ENCODE measurements around the gene CELF4.

Gene CELF4

GRCh38 chr18:37391156-37391555, 174.4 kb downstream of the CELF4 start:
- TF ChIP-seq, protein P1, sequence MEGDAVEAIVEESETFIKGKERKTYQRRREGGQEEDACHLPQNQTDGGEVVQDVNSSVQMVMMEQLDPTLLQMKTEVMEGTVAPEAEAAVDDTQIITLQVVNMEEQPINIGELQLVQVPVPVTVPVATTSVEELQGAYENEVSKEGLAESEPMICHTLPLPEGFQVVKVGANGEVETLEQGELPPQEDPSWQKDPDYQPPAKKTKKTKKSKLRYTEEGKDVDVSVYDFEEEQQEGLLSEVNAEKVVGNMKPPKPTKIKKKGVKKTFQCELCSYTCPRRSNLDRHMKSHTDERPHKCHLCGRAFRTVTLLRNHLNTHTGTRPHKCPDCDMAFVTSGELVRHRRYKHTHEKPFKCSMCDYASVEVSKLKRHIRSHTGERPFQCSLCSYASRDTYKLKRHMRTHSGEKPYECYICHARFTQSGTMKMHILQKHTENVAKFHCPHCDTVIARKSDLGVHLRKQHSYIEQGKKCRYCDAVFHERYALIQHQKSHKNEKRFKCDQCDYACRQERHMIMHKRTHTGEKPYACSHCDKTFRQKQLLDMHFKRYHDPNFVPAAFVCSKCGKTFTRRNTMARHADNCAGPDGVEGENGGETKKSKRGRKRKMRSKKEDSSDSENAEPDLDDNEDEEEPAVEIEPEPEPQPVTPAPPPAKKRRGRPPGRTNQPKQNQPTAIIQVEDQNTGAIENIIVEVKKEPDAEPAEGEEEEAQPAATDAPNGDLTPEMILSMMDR (IDR thresholded peaks at IDR 0.05; ENCODE audit: extremely low read depth, missing control alignments), result no peak
- DNase-seq (ENCODE audit: low spot score), result no peak

DNA sequence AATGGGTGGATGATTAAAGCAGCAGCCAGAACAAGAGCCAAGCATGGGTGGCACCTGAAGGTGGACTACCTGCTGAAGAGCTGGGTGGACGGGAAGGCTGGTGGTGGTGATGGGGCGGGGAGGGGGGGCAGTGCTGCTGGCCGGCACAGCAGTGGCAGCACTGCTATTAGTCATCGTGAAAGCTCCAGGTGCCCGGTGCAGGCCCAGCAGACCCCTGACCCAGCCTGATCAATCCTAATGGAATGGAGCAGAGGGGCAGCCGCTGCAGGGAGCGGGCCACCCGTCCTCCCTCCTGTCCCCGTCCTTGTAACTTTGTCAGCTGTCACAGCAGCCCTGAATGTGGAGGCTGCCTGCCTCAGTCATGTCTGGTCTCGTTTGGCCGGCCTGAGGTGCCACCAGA, 174.9 kb downstream of the CELF4 start:
- TF ChIP-seq, protein P1 (IDR thresholded peaks at IDR 0.05; ENCODE audit: extremely low read depth, missing control alignments), result no peak

DNA sequence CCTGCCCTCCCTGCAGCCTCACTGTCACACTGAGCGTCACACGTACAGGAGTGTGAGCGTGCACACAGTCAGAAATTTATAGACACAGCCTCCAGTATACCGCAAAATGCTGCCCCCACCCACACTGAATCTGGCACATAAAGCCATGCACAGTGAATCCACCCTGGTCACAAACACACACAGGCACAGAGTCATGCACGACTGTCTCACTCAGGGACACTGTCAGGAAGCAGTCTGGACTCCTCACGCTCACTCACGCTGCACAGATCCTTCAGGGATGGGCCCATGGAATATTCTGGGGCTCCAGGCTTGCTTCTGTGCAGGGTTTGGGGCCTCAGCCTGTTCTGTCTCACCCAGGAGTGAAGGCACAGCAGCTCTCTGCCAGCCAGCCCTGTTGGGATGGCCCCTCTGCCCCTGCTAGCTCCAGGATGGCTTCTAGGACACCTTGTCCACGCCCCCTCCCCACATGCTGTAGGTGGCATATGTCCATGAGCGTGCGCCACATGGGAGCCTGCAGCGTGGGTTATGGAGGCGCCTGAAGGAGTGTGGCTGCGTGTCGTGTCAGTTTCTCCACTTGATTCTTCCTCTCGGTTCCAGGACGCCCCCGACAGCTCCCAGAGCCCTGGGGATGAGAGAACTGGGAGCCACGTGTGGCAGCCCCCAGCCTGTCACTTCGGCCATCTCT, 175.8 kb downstream of the CELF4 start:
- DNase-seq (ENCODE audit: low spot score), result no peak
- TF ChIP-seq, protein P1 (IDR thresholded peaks at IDR 0.05; ENCODE audit: extremely low read depth, missing control alignments), result no peak

More for the DNA sequence above, 174.9 kb downstream of the CELF4 start:
- no peak for DNase-seq (ENCODE audit: low spot score)

GRCh38 chr18:37389041-37389440, 176.6 kb downstream of the CELF4 start:
- DNase-seq (ENCODE audit: low spot score), result no peak
- TF ChIP-seq, protein P1 (IDR thresholded peaks at IDR 0.05; ENCODE audit: extremely low read depth, missing control alignments), result no peak

- TF ChIP-seq, protein P1 (IDR thresholded peaks at IDR 0.05; ENCODE audit: extremely low read depth, missing control alignments), result no peak
- DNase-seq (ENCODE audit: low spot score), result no peak
Observed at GRCh38 chr18:37388413-37388812, 177.2 kb downstream of the CELF4 start.

DNA sequence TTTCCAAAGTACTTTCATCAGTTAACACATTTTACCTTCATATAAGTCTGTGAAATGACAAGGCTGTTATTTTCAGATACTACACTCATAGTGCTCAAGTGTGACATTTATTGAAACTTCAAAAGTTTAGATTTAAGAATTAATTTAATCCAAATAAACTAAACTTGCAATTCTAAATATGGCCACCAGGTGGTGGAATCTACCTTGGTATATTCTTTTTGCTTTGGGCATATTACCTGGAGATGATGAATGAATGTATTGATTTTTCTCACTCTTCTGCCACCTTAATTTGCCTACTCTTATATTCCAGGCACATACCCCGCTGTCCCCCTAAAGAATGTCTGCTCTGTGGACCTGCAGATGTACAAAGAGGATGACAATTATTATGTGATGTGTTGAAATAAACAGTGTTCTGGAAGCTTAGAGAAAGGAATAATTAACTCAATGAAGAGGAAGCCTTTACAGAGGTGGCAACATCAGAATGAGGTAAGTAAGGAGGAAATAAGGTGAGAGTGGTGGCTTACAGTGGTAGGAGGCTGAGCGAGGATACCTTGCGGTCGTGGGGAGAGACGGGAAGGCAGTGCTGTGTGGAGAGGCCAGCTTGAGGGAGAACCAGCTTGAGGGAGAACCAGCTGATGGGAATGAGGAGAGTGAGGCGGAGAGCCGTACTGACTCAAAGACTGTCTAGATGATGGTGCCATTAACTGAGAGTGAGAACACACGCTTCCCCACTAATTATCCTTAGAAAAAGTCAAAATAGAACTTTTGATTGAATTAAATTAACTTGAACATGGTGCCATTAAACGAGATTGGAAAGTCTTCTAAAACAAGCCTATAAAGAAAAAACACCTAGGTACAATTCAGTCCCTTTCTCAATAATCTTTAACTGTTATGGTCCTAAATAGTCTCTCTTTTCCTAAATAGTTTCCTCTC, 179.5 kb downstream of the CELF4 start:
- TF ChIP-seq, protein P1 (IDR thresholded peaks at IDR 0.05; ENCODE audit: extremely low read depth, missing control alignments), result peak; percentile 13
- DNase-seq (ENCODE audit: low spot score), result peak; percentile 65
